OCI-LY3 (cell line): Measurements from ENCODE around the gene SMYD3.

Source experiments
- H2AFZ ChIP-seq: fragments of 200-600, 300-600 bp; shearing (Covaris generic); 2 replicates; pipeline ENCODE4 v1.6.0; 2014; ENCODE audit warnings: antibody characterized with exemption, low read depth, low read length
- H3K27ac ChIP-seq: fragments of 200-600, 300-600 bp; sonication (generic); 2 replicates; pipeline ENCODE4 v1.5.1; 2014; ENCODE audit warnings: mild to moderate bottlenecking, low read length, moderate library complexity, mixed read lengths
- H3K27me3 ChIP-seq: fragments of 200-600, 300-600 bp; sonication (generic); 2 replicates; pipeline ENCODE4 v1.6.1; 2014; ENCODE audit warnings: low read depth, low read length, mixed read lengths
- H3K36me3 ChIP-seq: fragments of 200-600, 300-600 bp; sonication (generic); replicated peaks from 2 replicates; pipeline ENCODE3; 2014; ENCODE audit warnings: low read depth, low read length, mixed read lengths
- H3K4me1 ChIP-seq: fragments of 300-600, 200-600 bp; sonication (generic); 2 replicates; pipeline ENCODE4 v1.6.1; 2014; ENCODE audit warnings: low read length, mixed read lengths
- H3K4me2 ChIP-seq: fragments of 200-600, 300-600 bp; sonication (generic); 2 replicates; pipeline ENCODE4 v1.6.1; 2014; ENCODE audit warnings: low read length, mixed read lengths
- H3K4me3 ChIP-seq: fragments of 300-600, 200-600 bp; sonication (generic); 2 replicates; pipeline ENCODE4 v1.5.1; 2014; ENCODE audit warnings: antibody characterized with exemption, mild to moderate bottlenecking, low read length, moderate library complexity
- H3K79me2 ChIP-seq: fragments of 300-600, 200-600 bp; shearing (Covaris generic); 2 replicates; pipeline ENCODE4 v1.6.1; 2014; ENCODE audit warnings: mild to moderate bottlenecking, low read length, mixed read lengths
- H3K9ac ChIP-seq: fragments of 300-600, 200-600 bp; shearing (Covaris generic); 2 replicates; pipeline ENCODE4 v1.6.0; 2014; ENCODE audit warnings: mild to moderate bottlenecking, low read length, moderate library complexity
- H3K9me3 ChIP-seq: fragments of 200-600, 300-600 bp; shearing (Covaris generic); 2 replicates; pipeline ENCODE4 v1.6.1; 2014; ENCODE audit warnings: low read length, mixed read lengths; ENCODE audit not compliant: insufficient read depth
- H4K20me1 ChIP-seq: fragments of 200-600, 300-600 bp; sonication (generic); 2 replicates; pipeline ENCODE4 v1.6.1; 2016; ENCODE audit warnings: low read length, mixed read lengths; ENCODE audit not compliant: insufficient read depth
- CTCF ChIP-seq: fragments of 200-600, 300-600 bp; sonication (generic); IDR thresholded peaks from 2 replicates; pipeline ENCODE4 v1.5.1; 2014; ENCODE audit warnings: antibody characterized with exemption, low read length, low read depth
- EZH2phosphoT487 ChIP-seq: fragments of 200-600 bp; shearing (Covaris generic); IDR thresholded peaks from 2 replicates; pipeline ENCODE4 v1.6.1; 2018; ENCODE audit warnings: antibody characterized with exemption, mixed run types, low read depth

The SMYD3 gene

GRCh38 chr1:246138781-246139180, 368.3 kb downstream of the SMYD3 start:
- Histone ChIP-seq H3K79me2 (no peaks in the 10 kb centered on the region), H3K9ac (no peak overlapping the region), H3K27me3 (no peaks in the 10 kb centered on the region), H3K27ac (no peak overlapping the region), H3K4me3 (no peak overlapping the region), H4K20me1 (no peaks in the 10 kb centered on the region), H3K4me1 (no peaks in the 10 kb centered on the region), H3K4me2 (no peak overlapping the region), H2AFZ (no peak overlapping the region), H3K36me3 (no peaks in the 10 kb centered on the region), H3K9me3 (no peaks in the 10 kb centered on the region)
- TF ChIP-seq CTCF (no peak), EZH2phosphoT487 (no peak)

GRCh38 chr1:246136477-246136876, 370.6 kb downstream of the SMYD3 start:
- Histone ChIP-seq H3K9me3 (no peaks in the 10 kb centered on the region), H3K4me3 (no peak overlapping the region), H4K20me1 (no peaks in the 10 kb centered on the region), H3K27me3 (no peaks in the 10 kb centered on the region), H3K79me2 (no peaks in the 10 kb centered on the region), H2AFZ (no peak overlapping the region), H3K27ac (no peak overlapping the region), H3K36me3 (no peaks in the 10 kb centered on the region), H3K9ac (no peak overlapping the region), H3K4me1 (no peaks in the 10 kb centered on the region), H3K4me2 (no peak overlapping the region)
- TF ChIP-seq EZH2phosphoT487: no peak
- no peak for TF ChIP-seq CTCF

GRCh38 chr1:246134789-246135188, 372.3 kb downstream of the SMYD3 start:
- no peaks in the 10 kb centered on the region for H3K9me3 ChIP-seq

GRCh38 chr1:246131095-246131494, 376.0 kb downstream of the SMYD3 start:
- Histone ChIP-seq H3K4me1 (peaks cover 11% of the 10 kb centered on the region), H3K79me2 (no peaks in the 10 kb centered on the region), H4K20me1 (no peaks in the 10 kb centered on the region), H3K27me3 (no peaks in the 10 kb centered on the region), H3K4me3 (no peak overlapping the region), H3K36me3 (no peaks in the 10 kb centered on the region), H2AFZ (no peak overlapping the region), H3K4me2 (no peak overlapping the region), H3K9me3 (no peaks in the 10 kb centered on the region), H3K9ac (no peak overlapping the region), H3K27ac (no peak overlapping the region)
- no peak for TF ChIP-seq CTCF
- no peak for TF ChIP-seq EZH2phosphoT487

More at GRCh38 chr1:246134789-246135188, 372.3 kb downstream of the SMYD3 start:
- H3K27me3 ChIP-seq: no peaks in the 10 kb centered on the region
- no peak overlapping the region for H3K4me3 ChIP-seq
- no peaks in the 10 kb centered on the region for H3K36me3 ChIP-seq
- H3K4me2 ChIP-seq: no peak overlapping the region
- no peak overlapping the region for H3K9ac ChIP-seq
- peaks cover 3% of the 10 kb centered on the region for H3K4me1 ChIP-seq
- H4K20me1 ChIP-seq: no peaks in the 10 kb centered on the region
- H3K79me2 ChIP-seq: no peaks in the 10 kb centered on the region
- TF ChIP-seq CTCF: no peak
- TF ChIP-seq EZH2phosphoT487: no peak
- H3K27ac ChIP-seq: no peak overlapping the region
- H2AFZ ChIP-seq: no peak overlapping the region
